Measurements from ENCODE around the gene ANKRD34A.

Gene ANKRD34A

GRCh38 chr1:145990249-145990855 is 26.0 kb upstream of the ANKRD34A start:
- no peak for DNase-seq (ENCODE audit: low read depth)

- no peak for DNase-seq (ENCODE audit: low read depth)
Measured at GRCh38 chr1:145988773-145989172, 24.4 kb upstream of the ANKRD34A start.

GRCh38 chr1:145987926-145988325 is 23.6 kb upstream of the ANKRD34A start:
- DNase-seq (ENCODE audit: low read depth): no peak

- no peak for DNase-seq (ENCODE audit: low read depth)
Measured at GRCh38 chr1:145986551-145986950, 22.2 kb upstream of the ANKRD34A start.

GRCh38 chr1:145985502-145986439 is 21.4 kb upstream of the ANKRD34A start:
- DNase-seq (ENCODE audit: low read depth): no peak

- DNase-seq (ENCODE audit: low read depth): no peak
Measured at GRCh38 chr1:145985129-145985501, 20.7 kb upstream of the ANKRD34A start.

GRCh38 chr1:145983960-145984830 is 19.8 kb upstream of the ANKRD34A start:
- no peak for DNase-seq (ENCODE audit: low read depth)

- DNase-seq (ENCODE audit: low read depth): no peak
Measured at GRCh38 chr1:145983206-145983675, 18.9 kb upstream of the ANKRD34A start.

- DNase-seq (ENCODE audit: low read depth): no peak
Measured at GRCh38 chr1:145982010-145982723, 17.8 kb upstream of the ANKRD34A start.

- no peak for DNase-seq (ENCODE audit: low read depth)
Measured at GRCh38 chr1:145980457-145980994, 16.2 kb upstream of the ANKRD34A start.

- no peak for DNase-seq (ENCODE audit: low read depth)
Measured at GRCh38 chr1:145979746-145980456, 15.5 kb upstream of the ANKRD34A start.

GRCh38 chr1:145978854-145979745 is 14.7 kb upstream of the ANKRD34A start:
- DNase-seq (ENCODE audit: low read depth): peak; percentile 70

GRCh38 chr1:145978471-145978853 is 14.1 kb upstream of the ANKRD34A start:
- DNase-seq (ENCODE audit: low read depth): no peak

- no peak for DNase-seq (ENCODE audit: low read depth)
Measured at GRCh38 chr1:145977486-145978470, 13.4 kb upstream of the ANKRD34A start.

GRCh38 chr1:145977016-145977415 is 12.6 kb upstream of the ANKRD34A start:
- DNase-seq (ENCODE audit: low read depth): no peak

- no peak for DNase-seq (ENCODE audit: low read depth)
Measured at GRCh38 chr1:145975216-145975615, 10.8 kb upstream of the ANKRD34A start.

- DNase-seq (ENCODE audit: low read depth): no peak
Measured at GRCh38 chr1:145974721-145975120, 10.3 kb upstream of the ANKRD34A start.

- DNase-seq (ENCODE audit: low read depth): no peak
Measured at GRCh38 chr1:145972580-145972979, 8.2 kb upstream of the ANKRD34A start.
